NCI-H510A treated with DMSO at 0.1 percent for 48 hours (cell line): Measurements from ENCODE around the gene HLA-B.
A peak's percentile ranks its signal among the peaks of the same experiment; 100 is the strongest.
"Not testable (repeated sequence)": the region's sequence is repeated elsewhere in the genome, so short reads cannot be mapped to it uniquely, and the experiment has no call there.

Source experiments
- DNase-seq: peaks from one replicate; lab custom pipeline; 2025; lab: John Stamatoyannopoulos, UW

The HLA-B gene

DNA sequence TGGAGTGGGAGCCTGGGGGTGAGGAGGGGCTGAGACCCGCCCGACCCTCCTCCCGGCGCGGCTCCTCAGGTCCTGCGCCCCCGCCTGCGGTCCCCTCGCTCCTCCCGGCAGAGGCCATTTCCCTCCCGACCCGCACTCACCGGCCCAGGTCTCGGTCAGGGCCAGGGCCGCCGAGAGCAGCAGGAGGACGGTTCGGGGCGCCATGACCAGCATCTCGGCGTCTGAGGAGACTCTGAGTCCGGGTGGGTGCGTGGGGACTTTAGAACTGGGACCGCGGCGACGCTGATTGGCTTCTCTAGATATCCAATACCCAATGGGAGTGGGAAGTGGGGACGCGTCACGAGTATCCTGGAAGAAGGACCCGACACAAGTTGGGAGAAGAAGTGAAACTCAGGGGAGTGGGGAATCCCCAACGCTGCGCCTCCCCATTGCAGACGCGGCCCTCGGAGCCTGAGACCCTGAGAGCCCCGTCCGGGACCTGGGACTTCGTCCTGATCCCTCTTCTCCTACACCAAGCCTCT is at the start of gene HLA-B:
Gene HLA-B, minus strand, starts transcription at position 234 of the 521 bp plus-strand sequence. Its CDS starts 21 bp downstream, at position 213.
- DNase-seq: peak; percentile 4

GRCh38 chr6:31405996-31406395 is 49.0 kb upstream of the HLA-B start:
- DNase-seq: no peak

- not testable (repeated sequence) for DNase-seq
These were observed 47.0 kb upstream of the HLA-B start for GRCh38 chr6:31404061-31404364.

GRCh38 chr6:31403283-31404060 is 46.5 kb upstream of the HLA-B start, which contains the start of gene MICA:
MICA (plus strand) TSS chr6:31403595; CDS start chr6:31403633, 38 bp downstream.
- no peak for DNase-seq

DNA sequence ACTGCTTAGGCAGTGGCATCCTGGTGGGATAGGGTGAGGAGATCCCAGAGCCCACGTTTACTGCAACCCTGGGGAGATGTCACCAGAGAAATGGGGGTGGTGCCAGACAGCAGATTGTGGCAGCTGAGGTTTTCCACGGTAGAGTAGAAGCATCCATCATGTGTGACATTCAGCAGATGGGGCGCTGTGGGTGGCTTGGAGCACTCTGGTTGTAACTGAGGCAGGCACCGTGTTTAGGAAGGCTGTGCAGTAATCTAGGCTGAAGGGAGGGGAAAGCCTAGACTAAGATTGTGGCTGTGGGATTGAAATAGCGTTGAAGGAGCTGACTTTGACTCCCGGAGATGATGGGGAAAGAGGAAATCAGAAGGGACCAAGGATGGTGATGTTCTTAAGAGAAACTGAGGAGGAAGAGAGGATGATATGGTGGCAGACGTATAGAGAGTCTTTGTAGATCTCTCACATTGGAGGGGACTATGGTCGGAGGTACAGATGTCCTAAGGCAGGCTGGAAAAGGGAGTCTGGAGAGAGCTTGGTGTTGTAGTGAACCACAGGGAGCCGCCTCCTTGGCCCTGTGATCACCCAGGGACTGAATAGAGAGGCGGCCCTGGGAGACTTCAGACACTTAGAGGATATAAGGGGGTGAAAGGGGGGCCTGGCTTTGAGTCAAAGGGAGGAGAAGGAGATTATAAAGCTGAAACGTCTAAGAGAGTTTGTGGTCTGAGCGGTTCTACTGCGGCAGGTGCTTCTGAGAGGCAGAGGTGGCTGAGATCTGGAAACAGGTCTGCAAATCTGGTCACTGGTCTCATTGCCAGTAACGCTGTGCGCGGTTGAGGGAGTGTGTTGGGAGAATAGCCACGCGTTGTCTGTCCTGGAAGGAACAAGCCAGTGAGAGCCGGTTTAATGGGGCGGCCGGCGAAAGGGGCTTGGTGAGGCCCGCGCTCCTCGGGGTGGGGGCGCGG is 45.6 kb upstream of the HLA-B start:
- no peak for DNase-seq

- DNase-seq: no peak
These were observed 44.4 kb upstream of the HLA-B start for GRCh38 chr6:31401403-31401802.

GRCh38 chr6:31400467-31401289 is 43.7 kb upstream of the HLA-B start:
- DNase-seq: no peak

DNA sequence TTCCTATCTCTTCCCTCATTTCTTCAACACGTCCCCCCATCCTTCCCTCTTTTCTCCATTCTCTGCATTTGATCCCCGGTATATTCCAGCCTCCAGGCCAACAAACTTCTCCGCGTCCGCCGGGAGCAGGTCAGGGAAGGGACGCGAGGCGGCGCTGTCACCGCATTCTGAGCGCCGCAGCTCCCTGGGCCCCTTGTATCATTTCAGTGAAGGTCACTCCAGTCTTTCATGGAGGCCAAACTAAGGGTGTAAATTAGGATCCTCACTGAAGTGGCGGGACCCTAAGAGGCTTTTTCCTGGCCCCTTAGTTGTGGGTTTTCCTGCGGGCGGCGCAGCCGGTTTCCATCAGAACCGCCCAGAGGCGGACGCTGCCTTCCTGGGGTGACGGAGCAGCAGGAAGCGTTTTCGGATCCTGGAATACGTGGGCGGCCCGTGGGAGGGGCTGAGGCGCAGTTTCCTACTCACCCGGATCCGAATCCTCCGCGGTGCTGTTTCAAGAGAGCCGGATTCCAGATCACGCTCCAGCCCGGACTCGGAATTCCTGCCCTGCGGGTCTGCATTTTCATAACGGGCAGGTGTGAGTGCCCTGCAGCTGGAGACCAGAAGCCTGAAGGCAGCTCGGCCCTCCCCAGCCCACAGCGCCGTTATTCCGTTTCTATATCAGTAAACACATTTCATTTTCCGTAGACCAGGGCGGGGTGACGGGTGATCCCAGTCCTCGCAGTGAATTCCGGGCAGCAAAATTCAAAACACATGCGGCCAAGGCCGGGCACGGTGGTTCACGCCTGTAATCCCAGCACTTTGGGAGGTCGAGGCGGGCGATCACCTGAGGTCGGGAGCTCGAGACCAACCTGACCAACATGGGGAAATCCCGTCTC is 42.8 kb upstream of the HLA-B start:
- no peak for DNase-seq

DNA sequence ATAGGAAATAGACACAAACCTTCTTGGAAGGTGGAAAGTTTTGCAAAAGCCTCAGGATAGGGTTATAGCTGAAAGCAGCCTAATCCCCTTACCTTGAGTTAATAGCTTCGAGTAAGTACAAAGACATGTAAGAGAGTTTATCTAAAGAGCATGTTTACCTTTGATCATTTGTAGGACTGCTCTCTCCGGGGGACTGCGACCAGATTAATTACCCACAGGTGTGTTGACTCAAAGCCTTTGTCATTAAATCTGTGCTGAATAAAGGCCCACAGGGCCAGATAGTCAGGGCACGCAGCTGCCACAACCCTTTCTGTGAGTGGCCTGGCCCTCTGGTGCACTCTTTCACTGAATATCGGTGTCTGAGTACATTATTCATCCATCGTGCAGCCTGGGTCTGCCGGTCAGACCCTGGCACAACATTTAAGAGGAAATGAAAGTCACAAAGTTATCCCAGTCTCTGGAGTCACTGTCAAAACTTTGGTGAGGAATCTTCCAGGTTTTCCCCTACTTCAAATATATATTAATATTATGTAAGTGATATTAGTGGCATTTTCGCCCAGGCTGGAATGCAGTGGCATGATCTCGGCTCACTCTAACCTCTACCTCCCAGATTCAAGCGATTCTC is 41.0 kb upstream of the HLA-B start:
- DNase-seq: no peak

DNA sequence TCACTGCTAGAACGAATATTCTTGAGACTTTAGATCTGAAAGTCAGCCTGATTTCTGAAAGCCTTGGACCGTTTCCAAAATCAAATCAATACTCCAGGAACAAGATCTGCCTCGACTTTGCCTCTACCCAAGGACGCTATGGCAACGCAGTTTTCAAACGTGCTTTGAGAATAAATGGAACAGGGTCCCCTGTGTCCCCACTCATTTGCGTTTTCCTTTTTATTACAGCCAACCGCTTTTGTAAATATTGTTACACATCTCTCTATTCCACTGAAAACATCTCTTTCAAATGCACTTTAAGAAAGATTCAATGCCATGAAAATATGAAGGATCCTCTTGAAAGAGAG is 40.1 kb upstream of the HLA-B start:
- not testable (repeated sequence) for DNase-seq

DNA sequence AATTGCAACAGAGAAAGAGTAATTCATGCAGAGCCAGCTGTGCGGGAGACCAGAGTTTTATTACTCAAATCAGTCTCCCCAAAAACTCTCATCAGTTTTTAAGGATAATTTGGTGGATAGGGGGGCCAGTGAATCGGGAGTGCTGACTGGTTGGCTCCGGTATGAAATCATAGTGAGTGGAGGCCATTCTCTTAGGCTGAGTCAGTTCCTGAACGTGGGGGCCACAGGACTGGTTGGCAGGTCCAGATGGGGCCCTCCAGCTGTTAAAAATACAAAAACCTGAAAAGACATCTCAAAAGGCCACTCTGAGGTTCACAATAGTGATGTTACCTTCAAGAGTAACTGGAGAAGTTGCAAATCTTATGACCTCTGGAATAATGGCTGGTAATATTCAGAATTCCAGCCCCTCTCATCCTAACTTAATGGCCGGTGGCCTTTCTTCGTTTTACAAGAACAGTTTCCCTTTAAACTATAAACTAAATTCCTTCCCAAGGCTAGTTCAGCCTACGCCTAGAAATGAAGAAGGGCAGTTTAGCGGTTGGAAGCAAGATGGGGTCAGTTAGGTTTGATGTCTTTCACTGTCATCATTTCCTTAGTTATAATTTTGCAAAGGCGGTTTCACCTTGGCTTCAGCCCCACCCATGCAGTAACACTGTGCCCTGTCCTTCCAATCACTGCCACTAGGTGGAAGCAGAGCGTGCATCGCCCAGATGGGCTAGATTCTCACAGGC is 39.6 kb upstream of the HLA-B start:
- peak; percentile 63 for DNase-seq

DNA sequence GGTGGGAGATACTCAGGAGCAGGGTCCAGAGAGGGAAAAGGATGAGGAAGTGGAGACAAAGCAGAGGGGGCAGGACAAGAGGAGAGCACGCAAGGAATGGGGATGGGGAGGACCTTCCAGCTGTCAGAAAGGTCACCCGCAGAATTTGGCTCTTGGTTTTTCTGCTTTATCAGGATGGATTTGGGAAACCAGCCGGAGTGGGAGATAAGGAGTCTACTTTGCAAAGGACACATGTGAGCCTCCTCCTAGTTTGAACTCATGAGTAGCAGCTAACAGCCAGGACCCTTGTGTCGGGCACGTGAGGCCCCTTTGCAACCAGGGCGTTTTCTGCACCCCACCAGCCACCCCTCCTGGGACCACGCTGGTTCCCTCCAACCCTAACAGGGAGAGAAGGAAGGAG is 38.9 kb upstream of the HLA-B start:
- no peak for DNase-seq

DNA sequence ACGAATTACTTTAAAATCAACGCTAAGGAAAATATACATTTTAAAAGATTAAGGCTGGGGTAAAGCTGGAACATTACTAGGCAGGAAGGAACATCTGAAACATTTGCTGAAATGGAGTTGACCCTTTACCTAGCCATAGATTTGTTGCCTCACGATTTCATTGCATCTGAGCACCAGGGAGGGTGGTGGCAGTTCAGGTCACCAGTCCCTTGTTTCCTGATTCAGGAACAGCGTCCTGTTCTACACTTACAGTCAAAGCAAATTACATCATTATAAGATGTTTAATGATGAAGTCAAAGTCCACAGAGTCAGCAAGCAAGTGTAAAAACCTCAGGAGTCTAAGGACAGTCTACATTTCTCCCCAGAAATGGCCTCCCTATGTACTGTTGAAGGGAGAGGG is 37.4 kb upstream of the HLA-B start:
- no peak for DNase-seq

- no peak for DNase-seq
These were observed 37.0 kb upstream of the HLA-B start for GRCh38 chr6:31393932-31394331.

DNA sequence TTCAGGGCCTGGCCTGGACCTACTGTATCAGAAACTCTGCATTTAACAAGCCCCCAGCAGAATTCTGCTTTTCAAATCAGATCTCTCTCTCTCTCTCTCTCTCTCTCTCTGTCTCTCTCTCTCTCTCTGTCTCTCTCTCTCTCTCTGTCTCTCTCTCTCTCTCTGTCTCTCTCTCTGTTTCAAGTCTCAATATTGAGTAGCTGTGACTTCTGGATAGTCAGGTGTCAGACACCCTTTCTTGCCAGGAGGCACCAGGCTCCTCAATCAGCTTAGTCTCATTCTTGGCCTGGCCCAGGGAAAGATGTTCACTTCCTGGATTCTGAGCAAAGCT is 32.8 kb upstream of the HLA-B start:
- DNase-seq: not testable (repeated sequence)

- DNase-seq: not testable (repeated sequence)
These were observed 32.2 kb upstream of the HLA-B start for GRCh38 chr6:31388916-31389801.

DNA sequence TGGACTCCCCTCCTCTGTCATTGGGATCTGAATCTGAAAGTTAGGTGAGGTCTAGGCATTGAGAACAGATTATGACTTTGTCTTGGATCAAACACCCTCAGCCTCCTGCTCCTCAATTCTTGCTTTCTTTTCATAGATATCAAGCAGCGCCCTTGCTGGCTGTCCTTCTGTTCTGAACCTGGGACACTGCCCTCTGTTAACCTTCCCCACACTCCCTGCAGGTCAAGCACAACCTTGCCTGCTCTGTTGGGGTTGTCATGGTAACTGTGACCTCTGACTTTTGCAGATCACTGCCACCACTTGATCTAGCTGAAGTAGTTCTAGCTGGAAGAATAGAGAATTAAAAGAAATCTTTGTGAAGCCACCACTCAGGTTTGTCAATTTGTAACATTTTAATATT is 30.0 kb upstream of the HLA-B start:
- no peak for DNase-seq

- no peak for DNase-seq
These were observed 29.1 kb upstream of the HLA-B start for GRCh38 chr6:31386099-31386498.

DNA sequence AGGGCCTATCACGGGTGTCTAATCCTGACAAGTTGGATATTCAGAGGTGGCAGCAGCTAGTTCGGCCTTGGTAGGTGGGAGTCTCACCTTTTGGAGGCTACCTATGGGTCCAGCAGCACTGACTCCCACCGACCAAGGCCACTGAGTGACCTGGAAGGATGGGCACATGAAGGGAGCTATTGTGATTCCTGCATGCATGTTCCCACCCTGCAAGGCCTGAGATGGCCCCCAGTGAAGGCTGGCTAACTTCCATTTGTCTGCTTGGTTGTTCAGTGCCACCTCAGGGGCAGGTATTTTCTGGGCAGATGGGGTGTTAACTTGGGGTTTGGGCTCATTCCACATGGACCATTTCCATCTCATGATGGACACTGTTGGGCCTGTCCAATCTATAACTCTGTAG is 28.1 kb upstream of the HLA-B start:
- no peak for DNase-seq
